ENCODE results near the gene IQGAP2.

IQGAP2 gene

GRCh38 chr5:76717222-76718083, 314.4 kb downstream of the IQGAP2 start:
- H3K4me3 ChIP-seq (ENCODE audit: low read length): peak overlapping the region; percentile 73
- no peak for DNase-seq (ENCODE audit: low read depth)
- no peak for TF ChIP-seq CTCF (conservative IDR thresholded peaks at IDR 0.05; ENCODE audit: low read length)

GRCh38 chr5:76718381-76718832, 315.3 kb downstream of the IQGAP2 start:
- H3K4me3 ChIP-seq (ENCODE audit: low read length): no peak overlapping the region
- TF ChIP-seq CTCF (conservative IDR thresholded peaks at IDR 0.05; ENCODE audit: low read length): no peak
- DNase-seq (ENCODE audit: low read depth): peak; percentile 8

- no peak overlapping the region for H3K4me3 ChIP-seq (ENCODE audit: low read length)
- TF ChIP-seq CTCF (conservative IDR thresholded peaks at IDR 0.05; ENCODE audit: low read length): no peak
- no peak for DNase-seq (ENCODE audit: low read depth)
These were observed 315.8 kb downstream of the IQGAP2 start for GRCh38 chr5:76718880-76719279.

- DNase-seq (ENCODE audit: low read depth): no peak
- no peak for TF ChIP-seq CTCF (conservative IDR thresholded peaks at IDR 0.05; ENCODE audit: low read length)
- H3K4me3 ChIP-seq (ENCODE audit: low read length): no peak overlapping the region
These were observed 318.0 kb downstream of the IQGAP2 start for GRCh38 chr5:76720988-76721569.

- no peak for DNase-seq (ENCODE audit: low read depth)
- no peak overlapping the region for H3K4me3 ChIP-seq (ENCODE audit: low read length)
- no peak for TF ChIP-seq CTCF (conservative IDR thresholded peaks at IDR 0.05; ENCODE audit: low read length)
These were observed 320.2 kb downstream of the IQGAP2 start for GRCh38 chr5:76723266-76723665.

- no peak for TF ChIP-seq CTCF (conservative IDR thresholded peaks at IDR 0.05; ENCODE audit: low read length)
- H3K4me3 ChIP-seq (ENCODE audit: low read length): no peak overlapping the region
- no peak for DNase-seq (ENCODE audit: low read depth)
These were observed 320.8 kb downstream of the IQGAP2 start for GRCh38 chr5:76723906-76724305.

GRCh38 chr5:76724871-76725270, 321.8 kb downstream of the IQGAP2 start:
- DNase-seq (ENCODE audit: low read depth): peak; percentile 45
- no peak for TF ChIP-seq CTCF (conservative IDR thresholded peaks at IDR 0.05; ENCODE audit: low read length)
- no peak overlapping the region for H3K4me3 ChIP-seq (ENCODE audit: low read length)

Data from AG10803 (cell line).